Esophagus muscularis mucosa (tissue), 4 donors: Measurements from ENCODE around the gene RNU2-1. TPM values are rescaled to one million over a fixed set of nuclear protein-coding genes. Genes with fewer than 3 reads are reported as not detected.

Experiments
- DNase-seq: peaks from one replicate; pipeline ENCODE4 v3.0.0-alpha.2; 2017; ENCODE audit errors: extremely low spot score
- H3K27ac ChIP-seq, 4 donors: fragments of 200-600 bp; sonication (generic); replicated peaks in 1 of 4; 1 replicate in 3 of 4; 2 replicates in 1 of 4; pipeline ENCODE4 v1.5.1; 2016 to 2019; ENCODE audit warnings: mild to moderate bottlenecking in 1 of 4
- H3K27me3 ChIP-seq, 4 donors: fragments of 200-600 bp; sonication (generic); one replicate each; pipeline versions ENCODE4 v1.5.1 to v1.6.0; 2016 to 2019
- H3K36me3 ChIP-seq, 4 donors: fragments of 200-600 bp; sonication (generic); one replicate each; pipeline ENCODE4 v1.5.1; 2016 to 2019
- H3K4me1 ChIP-seq, 4 donors: fragments of 200-600 bp; sonication (generic); one replicate each; pipeline ENCODE4 v1.5.1; 2016 to 2019
- H3K4me3 ChIP-seq, 4 donors: fragments of 200-600 bp; sonication (generic); 1 replicate in 2 of 4; 2 replicates in 2 of 4; pipeline ENCODE4 v1.5.1; 2016 to 2019; ENCODE audit warnings: mild to moderate bottlenecking in 4 of 4, moderate library complexity in 1 of 4
- H3K9me3 ChIP-seq, 4 donors: fragments of 200-600 bp; sonication (generic); 1 replicate in 3 of 4; 2 replicates in 1 of 4; pipeline ENCODE4 v1.5.1; 2016 to 2019
- CTCF ChIP-seq, 3 experiments: fragments of 200-600 bp in 2 of 3; fragments of 450-650 bp in 1 of 3; sonication (generic) in 2 of 3; IDR thresholded peaks; one replicate each; pipeline ENCODE4 v1.5.1; 2017 to 2019; ENCODE audit warnings: antibody characterized with exemption in 3 of 3, mild to moderate bottlenecking in 2 of 3, moderate library complexity in 1 of 3
- EP300 ChIP-seq: sonication (generic); formaldehyde crosslinking; IDR thresholded peaks from one replicate; pipeline ENCODE4 v1.6.1; 2017; ENCODE audit warnings: antibody characterized with exemption
- POLR2A ChIP-seq: fragments of 450-650 bp; IDR thresholded peaks from one replicate; pipeline ENCODE4 v1.6.1; 2017; ENCODE audit warnings: antibody characterized with exemption, moderate library complexity, mild to moderate bottlenecking, low read depth
- POLR2AphosphoS5 ChIP-seq, 2 donors: sonication (generic); formaldehyde crosslinking; IDR thresholded peaks; one replicate each; pipeline ENCODE4 v1.6.1; 2017; ENCODE audit warnings: antibody characterized with exemption in 2 of 2
- WGBS: methylation state at CpG from one replicate; pipeline ENCODE4 v1.1.5; 2018; 5-methylcytosine and 5-hydroxymethylcytosine counted together
- intact Hi-C: fragments of 100-400 bp; cut with DNase I; formaldehyde crosslinking; loops from one replicate; pipeline ENCODE4 v1.15.1; 2023
- total RNA-seq, 4 donors: library from RNA; depleted of rRNA; stranded (reverse); fragments of >200 nt; gene quantifications; one replicate each; pipeline versions ENCODE4 v1.1.0 to v1.2.1, GENCODE V29; 2016

The RNU2-1 gene
- total RNA-seq, 4 donors from 2014 or later, result not detected

DNA sequence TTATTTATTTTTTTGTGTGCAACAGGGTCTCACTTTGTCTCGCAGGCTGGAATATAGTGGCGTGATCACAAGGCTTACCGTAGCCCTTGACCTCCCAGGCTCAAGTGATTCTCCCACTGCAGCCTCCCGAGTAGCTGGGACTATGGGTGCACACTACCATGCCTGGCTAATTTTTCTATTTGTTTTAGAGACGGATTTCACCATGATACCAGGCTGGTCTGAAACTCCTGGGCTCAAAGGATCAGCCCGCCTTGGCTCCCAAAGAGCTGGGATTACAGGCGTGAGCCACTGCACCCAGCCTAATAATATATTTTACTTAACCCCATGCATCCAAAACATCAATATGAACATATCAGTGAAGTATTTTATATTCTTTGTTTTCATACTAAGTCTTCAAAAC is 7.4 kb downstream of the RNU2-1 start:
- TF ChIP-seq CTCF (IDR thresholded peaks at IDR 0.05), result no peak
- no peak for TF ChIP-seq EP300
- no peak for TF ChIP-seq POLR2A
- no peak for TF ChIP-seq POLR2AphosphoS5 (IDR thresholded peaks at IDR 0.05)
- WGBS, result 93% methylated on average over 7 of the region's 7 CpGs
- Histone ChIP-seq H3K9me3 (no peaks in the 10 kb centered on the region), H3K4me1 (no peaks in the 10 kb centered on the region), H3K27me3 (no peaks in the 10 kb centered on the region), H3K4me3 (no peak overlapping the region), H3K36me3 (peaks cover 0 to 21% (median 13%) of the 10 kb centered on the region in 4 donors), H3K27ac (no peak overlapping the region)
- intact Hi-C loops, result no loop called here
- DNase-seq, result no peak

GRCh38 chr17:43224146-43224705 is 9.6 kb downstream of the RNU2-1 start:
- WGBS, result 94% methylated on average over 7 of the region's 7 CpGs
- peaks cover 0 to 8% (median 2%) of the 10 kb centered on the region in 4 donors for H3K4me1 ChIP-seq
- DNase-seq, result peak; percentile 50
- H3K9me3 ChIP-seq, result no peaks in the 10 kb centered on the region
- intact Hi-C loops, result loop anchor here (5.0 kb wide), 1 partner anchor 108 kb away; no protein-coding TSS in a partner anchor
- H3K36me3 ChIP-seq, result peaks cover 0 to 26% (median 13%) of the 10 kb centered on the region in 4 donors
- no peak for TF ChIP-seq POLR2AphosphoS5 (IDR thresholded peaks at IDR 0.05)
- TF ChIP-seq POLR2A, result no peak
- TF ChIP-seq EP300, result no peak
- no peak for TF ChIP-seq CTCF (IDR thresholded peaks at IDR 0.05)
- H3K27ac ChIP-seq, result no peak overlapping the region
- H3K27me3 ChIP-seq, result no peaks in the 10 kb centered on the region
- H3K4me3 ChIP-seq, result no peak overlapping the region

DNA sequence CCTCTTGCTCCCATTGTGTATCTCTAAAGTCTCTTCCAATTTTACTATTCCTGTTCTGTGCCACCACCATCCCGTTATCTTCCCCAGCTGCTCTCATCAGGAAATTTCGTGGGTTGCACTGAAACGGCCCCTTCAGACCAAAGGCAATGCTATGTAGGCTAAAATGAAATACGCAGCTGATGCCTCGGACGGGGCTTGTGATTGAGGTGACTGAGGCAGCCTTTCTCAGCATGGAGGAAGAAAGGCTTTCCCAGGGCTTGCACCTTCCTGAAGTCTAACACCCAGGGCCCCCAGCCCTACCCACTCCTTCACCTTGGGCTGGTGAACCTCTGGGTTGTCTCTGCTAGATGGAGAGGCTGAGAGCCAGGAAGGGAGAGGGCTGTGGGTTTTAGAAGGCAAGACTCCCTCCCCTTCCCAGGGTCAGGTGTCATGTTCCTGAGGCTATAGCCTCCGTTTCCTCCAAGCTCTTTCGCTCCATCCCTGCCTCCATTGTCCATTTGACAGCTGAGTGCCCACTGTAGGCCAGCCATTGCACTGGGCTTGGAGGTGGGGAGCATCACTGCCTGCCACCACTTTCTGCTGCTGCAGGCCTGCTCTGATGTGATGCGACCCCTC is 13.2 kb downstream of the RNU2-1 start:
- no peaks in the 10 kb centered on the region for H3K9me3 ChIP-seq
- no peak for TF ChIP-seq POLR2A
- no peak for TF ChIP-seq EP300
- no peak for TF ChIP-seq CTCF (IDR thresholded peaks at IDR 0.05)
- no peak for TF ChIP-seq POLR2AphosphoS5 (IDR thresholded peaks at IDR 0.05)
- WGBS, result 90% methylated on average over 9 of the region's 9 CpGs
- H3K4me1 ChIP-seq, result peaks cover 0 to 8% (median 2%) of the 10 kb centered on the region in 4 donors
- intact Hi-C loops, result loop anchor here (5.0 kb wide), 1 partner anchor 112 kb away; no protein-coding TSS in a partner anchor
- H3K4me3 ChIP-seq, result no peak overlapping the region
- no peaks in the 10 kb centered on the region for H3K27me3 ChIP-seq
- peaks cover 0 to 47% (median 33%) of the 10 kb centered on the region in 4 donors for H3K36me3 ChIP-seq
- H3K27ac ChIP-seq, result no peak overlapping the region
- DNase-seq, result no peak

DNA sequence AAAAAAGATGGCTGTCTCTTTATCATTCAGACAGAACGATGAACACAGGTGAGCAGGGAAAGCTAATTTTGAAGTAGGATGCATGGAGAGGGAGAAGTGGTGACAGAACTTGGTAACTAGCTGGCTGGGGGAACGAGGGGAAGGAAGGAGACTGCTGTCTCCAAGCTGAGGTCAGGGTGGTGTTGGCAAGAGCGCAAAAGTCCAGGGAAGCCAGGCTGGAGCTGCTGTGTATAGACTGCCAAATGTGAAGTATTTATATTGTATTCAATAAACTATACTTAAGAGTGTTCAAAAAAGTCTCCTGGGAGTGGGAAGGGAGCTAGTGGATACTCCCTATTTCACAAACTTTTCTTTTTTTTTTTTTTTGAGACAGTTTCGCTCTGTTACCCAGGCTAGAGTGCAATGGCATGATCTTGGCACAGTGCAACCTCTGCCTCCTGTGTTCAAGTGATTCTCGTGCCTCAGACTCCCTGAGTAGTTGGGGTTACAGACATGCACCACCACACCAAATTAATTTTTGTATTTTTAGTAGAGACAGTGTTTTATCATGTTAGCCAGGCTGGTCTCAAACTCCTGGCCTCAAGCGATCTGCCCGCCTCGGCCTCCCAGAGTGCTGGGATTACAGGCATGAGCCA is 13.9 kb downstream of the RNU2-1 start:
- WGBS, result 65% methylated on average over 8 of the region's 8 CpGs

More for the DNA sequence above, 13.9 kb downstream of the RNU2-1 start:
- Histone ChIP-seq H3K4me1 (peaks cover 0 to 8% (median 2%) of the 10 kb centered on the region in 4 donors), H3K4me3 (no peak overlapping the region), H3K27ac (no peak overlapping the region), H3K27me3 (no peaks in the 10 kb centered on the region), H3K9me3 (no peaks in the 10 kb centered on the region), H3K36me3 (peaks cover 0 to 50% (median 38%) of the 10 kb centered on the region in 4 donors)
- intact Hi-C loops, result loop anchor here (5.0 kb wide), 1 partner anchor 112 kb away; no protein-coding TSS in a partner anchor
- DNase-seq, result no peak
- TF ChIP-seq POLR2A (no peak), CTCF (IDR thresholded peaks at IDR 0.05) (no peak), EP300 (no peak), POLR2AphosphoS5 (IDR thresholded peaks at IDR 0.05) (no peak)
